HG02870 (cell line): ENCODE measurements around the gene ANKH.
"Not testable (repeated sequence)": the region's sequence is repeated elsewhere in the genome, so short reads cannot be mapped to it uniquely, and the experiment has no call there.

Experiments used
- ATAC-seq: cut with Tn5 transposase; IDR thresholded peaks from one replicate; pipeline ENCODE4 v1.9.1; 2021; ENCODE audit warnings: mild to moderate bottlenecking, moderate library complexity; ENCODE audit not compliant: unreplicated experiment

ANKH gene

GRCh38 chr5:14797385-14797784, 74.2 kb downstream of the ANKH start:
- ATAC-seq: not testable (repeated sequence)

GRCh38 chr5:14794583-14795230, 76.9 kb downstream of the ANKH start:
- no peak for ATAC-seq

- ATAC-seq: no peak
These were observed 77.7 kb downstream of the ANKH start for GRCh38 chr5:14793851-14794250.

GRCh38 chr5:14790911-14791310, 80.7 kb downstream of the ANKH start:
- no peak for ATAC-seq

- ATAC-seq: no peak
These were observed 81.4 kb downstream of the ANKH start for GRCh38 chr5:14790220-14790619.

GRCh38 chr5:14787801-14788579, 83.6 kb downstream of the ANKH start:
- no peak for ATAC-seq

- peak; percentile 55 for ATAC-seq
These were observed 87.9 kb downstream of the ANKH start for GRCh38 chr5:14783691-14784090.

- no peak for ATAC-seq
These were observed 89.0 kb downstream of the ANKH start for GRCh38 chr5:14782591-14782990.

GRCh38 chr5:14781106-14781505, 90.5 kb downstream of the ANKH start:
- ATAC-seq: peak; percentile 70

- ATAC-seq: no peak
These were observed 91.6 kb downstream of the ANKH start for GRCh38 chr5:14779975-14780374.

- ATAC-seq: no peak
These were observed 92.8 kb downstream of the ANKH start for GRCh38 chr5:14778792-14779070.

GRCh38 chr5:14777932-14778791, 93.4 kb downstream of the ANKH start:
- no peak for ATAC-seq

- ATAC-seq: no peak
These were observed 94.4 kb downstream of the ANKH start for GRCh38 chr5:14777187-14777586.

GRCh38 chr5:14776602-14777001, 95.0 kb downstream of the ANKH start:
- no peak for ATAC-seq

- no peak for ATAC-seq
These were observed 95.7 kb downstream of the ANKH start for GRCh38 chr5:14775857-14776256.

GRCh38 chr5:14773588-14773987, 98.0 kb downstream of the ANKH start:
- ATAC-seq: no peak

- no peak for ATAC-seq
These were observed 99.6 kb downstream of the ANKH start for GRCh38 chr5:14771972-14772371.

GRCh38 chr5:14771189-14771588, 100.4 kb downstream of the ANKH start:
- no peak for ATAC-seq

GRCh38 chr5:14768508-14769365, 102.8 kb downstream of the ANKH start:
- no peak for ATAC-seq

GRCh38 chr5:14767735-14768507, 103.7 kb downstream of the ANKH start:
- peak; percentile 57 for ATAC-seq
